GM12872 (cell line): ENCODE results near the gene COL4A4.

Source experiments
- CTCF ChIP-seq: IDR thresholded peaks from 3 replicates; pipeline ENCODE4 v1.5.1; 2011; ENCODE audit warnings: low read depth, mild to moderate bottlenecking, low read length, moderate library complexity; ENCODE audit not compliant: insufficient read depth

COL4A4 gene

GRCh38 chr2:226965376-226965775 is 198.6 kb downstream of the COL4A4 start:
- TF ChIP-seq CTCF = no peak

- TF ChIP-seq CTCF = no peak
Observed at GRCh38 chr2:226963528-226963927, 200.5 kb downstream of the COL4A4 start.

GRCh38 chr2:226962176-226962773 is 201.7 kb downstream of the COL4A4 start:
- no peak for TF ChIP-seq CTCF

GRCh38 chr2:226959418-226959817 is 204.6 kb downstream of the COL4A4 start:
- TF ChIP-seq CTCF = no peak

- TF ChIP-seq CTCF = no peak
Observed at GRCh38 chr2:226956659-226957058, 207.3 kb downstream of the COL4A4 start.

- no peak for TF ChIP-seq CTCF
Observed at GRCh38 chr2:226953826-226954225, 210.2 kb downstream of the COL4A4 start.

- no peak for TF ChIP-seq CTCF
Observed at GRCh38 chr2:226953206-226953605, 210.8 kb downstream of the COL4A4 start.
